Hepatocyte (in vitro differentiated cells): Measurements from ENCODE around the gene MCCD1.

Experiments
- CTCF ChIP-seq: fragments of 200-600 bp; sonication (generic); IDR thresholded peaks from 2 replicates; pipeline ENCODE4 v1.5.1; 2016; ENCODE audit warnings: antibody characterized with exemption, mild to moderate bottlenecking; ENCODE audit not compliant: poor library complexity
- EZH2 ChIP-seq: fragments of 200-600 bp; sonication (generic); IDR thresholded peaks from 2 replicates; pipeline ENCODE4 v1.6.1; 2016; ENCODE audit warnings: antibody characterized with exemption, mild to moderate bottlenecking, borderline replicate concordance

- no peak for TF ChIP-seq EZH2
- TF ChIP-seq CTCF = no peak
Observed at GRCh38 chr6:31548544-31548873, 19.7 kb downstream of the MCCD1 start.
